SU-DHL-6 (cell line): ENCODE measurements around the gene ACACA.

ENCODE experiments used
- EZH2phosphoT487 ChIP-seq: fragments of 200-600 bp; sonication (generic), shearing (Covaris generic); conservative IDR thresholded peaks from 2 replicates; pipeline ENCODE4 v1.6.1; 2018; ENCODE audit warnings: mild to moderate bottlenecking, antibody characterized with exemption, low read length, moderate library complexity, mixed read lengths
- TF ChIP-seq, protein P1 (sequence below): fragments of 200-600 bp; sonication (generic); IDR thresholded peaks from one replicate; pipeline ENCODE4 v1.5.1; 2017; ENCODE audit warnings: antibody characterized with exemption, mild to moderate bottlenecking, low read length, moderate library complexity; ENCODE audit not compliant: insufficient read depth, poor library complexity, severe bottlenecking

DNA sequence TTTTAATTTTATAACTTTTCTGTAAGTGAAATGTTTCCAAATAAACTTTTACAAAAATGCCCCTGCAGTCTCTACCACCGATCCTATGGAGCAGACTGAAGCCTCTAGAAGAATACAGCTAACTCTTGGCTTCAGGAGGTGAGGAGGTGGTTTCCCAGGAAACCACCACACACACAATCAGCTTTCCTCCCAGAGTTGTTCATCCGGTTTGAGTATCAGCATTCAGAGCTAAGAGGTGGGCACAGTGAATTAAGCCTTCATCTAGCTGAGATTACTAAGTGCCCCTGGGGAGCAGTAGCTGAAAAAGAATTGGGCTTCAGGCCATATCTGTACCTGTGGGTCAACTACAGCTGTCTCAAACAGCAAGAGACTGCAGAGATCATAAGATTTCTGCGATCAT lies 318.2 kb downstream of the ACACA start:
- TF ChIP-seq, protein P1, sequence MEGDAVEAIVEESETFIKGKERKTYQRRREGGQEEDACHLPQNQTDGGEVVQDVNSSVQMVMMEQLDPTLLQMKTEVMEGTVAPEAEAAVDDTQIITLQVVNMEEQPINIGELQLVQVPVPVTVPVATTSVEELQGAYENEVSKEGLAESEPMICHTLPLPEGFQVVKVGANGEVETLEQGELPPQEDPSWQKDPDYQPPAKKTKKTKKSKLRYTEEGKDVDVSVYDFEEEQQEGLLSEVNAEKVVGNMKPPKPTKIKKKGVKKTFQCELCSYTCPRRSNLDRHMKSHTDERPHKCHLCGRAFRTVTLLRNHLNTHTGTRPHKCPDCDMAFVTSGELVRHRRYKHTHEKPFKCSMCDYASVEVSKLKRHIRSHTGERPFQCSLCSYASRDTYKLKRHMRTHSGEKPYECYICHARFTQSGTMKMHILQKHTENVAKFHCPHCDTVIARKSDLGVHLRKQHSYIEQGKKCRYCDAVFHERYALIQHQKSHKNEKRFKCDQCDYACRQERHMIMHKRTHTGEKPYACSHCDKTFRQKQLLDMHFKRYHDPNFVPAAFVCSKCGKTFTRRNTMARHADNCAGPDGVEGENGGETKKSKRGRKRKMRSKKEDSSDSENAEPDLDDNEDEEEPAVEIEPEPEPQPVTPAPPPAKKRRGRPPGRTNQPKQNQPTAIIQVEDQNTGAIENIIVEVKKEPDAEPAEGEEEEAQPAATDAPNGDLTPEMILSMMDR: no peak
- no peak for TF ChIP-seq EZH2phosphoT487
